Dendritic cell treated with granulocyte-macrophage colony-stimulating factor and Interleukin-4, amounts not matched to agents 40 ng/mL and 50 ng/mL, for 4 days (primary cell): ENCODE measurements around the gene APBB1IP.
"Not testable (repeated sequence)": the region's sequence is repeated elsewhere in the genome, so short reads cannot be mapped to it uniquely, and the experiment has no call there.

ENCODE experiments used
- H3K27ac Mint-ChIP-seq: one replicate; pipeline ENCODE4 v1.8.0; 2022; ENCODE audit warnings: mild to moderate bottlenecking, mixed read lengths
- H3K27me3 Mint-ChIP-seq: one replicate; pipeline ENCODE4 v1.8.0; 2022; ENCODE audit warnings: mild to moderate bottlenecking, mixed read lengths
- H3K36me3 Mint-ChIP-seq: one replicate; pipeline ENCODE4 v1.8.0; 2022; ENCODE audit warnings: low read depth, mixed read lengths
- H3K4me1 Mint-ChIP-seq: one replicate; pipeline ENCODE4 v1.8.0; 2022; ENCODE audit warnings: low read depth, mixed read lengths
- H3K4me3 Mint-ChIP-seq: one replicate; pipeline ENCODE4 v1.8.0; 2022; ENCODE audit warnings: mild to moderate bottlenecking, moderate library complexity, mixed read lengths
- H3K9me3 Mint-ChIP-seq: one replicate; pipeline ENCODE4 v1.8.0; 2022; ENCODE audit warnings: mixed read lengths
- intact Hi-C: fragments of 100-400 bp; cut with micrococcal nuclease; formaldehyde crosslinking; loops from one replicate; pipeline ENCODE4 v1.15.0; 2022

Gene APBB1IP

GRCh38 chr10:26437637-26438461 is at the start of gene APBB1IP:
Gene APBB1IP (plus strand): TSS chr10:26438341. CDS start chr10:26492327, 53,986 bp downstream.
- H3K4me1 Mint-ChIP-seq = peaks cover 53% of the 10 kb centered on the region
- intact Hi-C loops = loop anchor here (2.0 to 5.0 kb wide), 3 partner anchors 45 to 119 kb away; no protein-coding TSS in a partner anchor
- peak within 1 kb of the TSS; percentile 94 for H3K4me3 Mint-ChIP-seq

GRCh38 chr10:26389533-26389932 is 48.6 kb upstream of the APBB1IP start:
- intact Hi-C loops = no loop called here
- H3K4me3 Mint-ChIP-seq = no peak overlapping the region

More at GRCh38 chr10:26437637-26438461, at the start of gene APBB1IP:
- Mint-ChIP-seq H3K27ac (peak within 1 kb of the TSS; percentile 97), H3K9me3 (no peaks in the 10 kb centered on the region), H3K27me3 (no peaks in the 10 kb centered on the region), H3K36me3 (peaks cover 37% of the 10 kb centered on the region)

GRCh38 chr10:26391701-26392695 is 46.1 kb upstream of the APBB1IP start:
- Mint-ChIP-seq H3K9me3 (no peaks in the 10 kb centered on the region), H3K4me1 (peaks cover 31% of the 10 kb centered on the region), H3K36me3 (no peaks in the 10 kb centered on the region), H3K27me3 (peaks cover 12% of the 10 kb centered on the region), H3K4me3 (peak overlapping the region; percentile 59), H3K27ac (no peak overlapping the region)
- intact Hi-C loops = no loop called here

More at GRCh38 chr10:26389533-26389932, 48.6 kb upstream of the APBB1IP start:
- no peaks in the 10 kb centered on the region for H3K9me3 Mint-ChIP-seq
- no peak overlapping the region for H3K27ac Mint-ChIP-seq
- H3K4me1 Mint-ChIP-seq = peaks cover 49% of the 10 kb centered on the region
- H3K36me3 Mint-ChIP-seq = no peaks in the 10 kb centered on the region
- peaks cover 12% of the 10 kb centered on the region for H3K27me3 Mint-ChIP-seq

GRCh38 chr10:26398353-26398752 is 39.8 kb upstream of the APBB1IP start:
- H3K4me3 Mint-ChIP-seq, intact Hi-C loops, H3K27ac Mint-ChIP-seq, H3K27me3 Mint-ChIP-seq, H3K36me3 Mint-ChIP-seq, H3K9me3 Mint-ChIP-seq: not testable (repeated sequence)
- peaks cover 14% of the 10 kb centered on the region for H3K4me1 Mint-ChIP-seq

GRCh38 chr10:26407406-26407969 is 30.7 kb upstream of the APBB1IP start:
- peaks cover 22% of the 10 kb centered on the region for H3K4me1 Mint-ChIP-seq
- H3K9me3 Mint-ChIP-seq = no peaks in the 10 kb centered on the region
- H3K27me3 Mint-ChIP-seq = peaks cover 7% of the 10 kb centered on the region
- no peak overlapping the region for H3K4me3 Mint-ChIP-seq
- peak overlapping the region; percentile 45 for H3K27ac Mint-ChIP-seq
- intact Hi-C loops = no loop called here
- no peaks in the 10 kb centered on the region for H3K36me3 Mint-ChIP-seq

GRCh38 chr10:26408858-26409494 is 29.2 kb upstream of the APBB1IP start:
- no peak overlapping the region for H3K4me3 Mint-ChIP-seq
- no peaks in the 10 kb centered on the region for H3K36me3 Mint-ChIP-seq
- H3K4me1 Mint-ChIP-seq = peaks cover 31% of the 10 kb centered on the region
- no peaks in the 10 kb centered on the region for H3K9me3 Mint-ChIP-seq
- H3K27me3 Mint-ChIP-seq = peaks cover 12% of the 10 kb centered on the region
- intact Hi-C loops = no loop called here
- no peak overlapping the region for H3K27ac Mint-ChIP-seq

GRCh38 chr10:26410356-26410755 is 27.8 kb upstream of the APBB1IP start:
- peaks cover 16% of the 10 kb centered on the region for H3K27me3 Mint-ChIP-seq
- no peak overlapping the region for H3K27ac Mint-ChIP-seq
- H3K36me3 Mint-ChIP-seq = no peaks in the 10 kb centered on the region
- intact Hi-C loops = no loop called here
- no peak overlapping the region for H3K4me3 Mint-ChIP-seq
- H3K9me3 Mint-ChIP-seq = no peaks in the 10 kb centered on the region
- H3K4me1 Mint-ChIP-seq = peaks cover 32% of the 10 kb centered on the region

GRCh38 chr10:26412932-26413331 is 25.2 kb upstream of the APBB1IP start:
- Mint-ChIP-seq H3K27ac (no peak overlapping the region), H3K36me3 (no peaks in the 10 kb centered on the region), H3K4me3 (no peak overlapping the region), H3K9me3 (no peaks in the 10 kb centered on the region), H3K4me1 (peaks cover 28% of the 10 kb centered on the region), H3K27me3 (peaks cover 29% of the 10 kb centered on the region)
- intact Hi-C loops = no loop called here

- Mint-ChIP-seq H3K36me3 (no peaks in the 10 kb centered on the region), H3K9me3 (no peaks in the 10 kb centered on the region), H3K27me3 (peaks cover 29% of the 10 kb centered on the region), H3K4me1 (peaks cover 23% of the 10 kb centered on the region), H3K4me3 (no peak overlapping the region), H3K27ac (no peak overlapping the region)
- intact Hi-C loops = no loop called here
These were observed 24.8 kb upstream of the APBB1IP start for GRCh38 chr10:26413375-26413774.

GRCh38 chr10:26417136-26417535 is 21.0 kb upstream of the APBB1IP start:
- Mint-ChIP-seq H3K27me3 (peaks cover 23% of the 10 kb centered on the region), H3K9me3 (no peaks in the 10 kb centered on the region), H3K4me1 (peaks cover 15% of the 10 kb centered on the region), H3K27ac (no peak overlapping the region), H3K36me3 (no peaks in the 10 kb centered on the region), H3K4me3 (no peak overlapping the region)
- intact Hi-C loops = no loop called here

GRCh38 chr10:26422977-26423376 is 15.2 kb upstream of the APBB1IP start:
- no peaks in the 10 kb centered on the region for H3K36me3 Mint-ChIP-seq
- no peak overlapping the region for H3K4me3 Mint-ChIP-seq
- H3K9me3 Mint-ChIP-seq = no peaks in the 10 kb centered on the region
- no peak overlapping the region for H3K27ac Mint-ChIP-seq
- H3K27me3 Mint-ChIP-seq = no peaks in the 10 kb centered on the region
- intact Hi-C loops = no loop called here
- peaks cover 15% of the 10 kb centered on the region for H3K4me1 Mint-ChIP-seq

- peaks cover 18% of the 10 kb centered on the region for H3K4me1 Mint-ChIP-seq
- no peaks in the 10 kb centered on the region for H3K27me3 Mint-ChIP-seq
- H3K36me3 Mint-ChIP-seq = no peaks in the 10 kb centered on the region
- H3K27ac Mint-ChIP-seq = no peak overlapping the region
- no peak overlapping the region for H3K4me3 Mint-ChIP-seq
- intact Hi-C loops = no loop called here
- H3K9me3 Mint-ChIP-seq = no peaks in the 10 kb centered on the region
These were observed 14.4 kb upstream of the APBB1IP start for GRCh38 chr10:26423722-26424121.

GRCh38 chr10:26430641-26431163 is 7.4 kb upstream of the APBB1IP start:
- H3K27ac Mint-ChIP-seq = peak overlapping the region; percentile 74
- H3K4me1 Mint-ChIP-seq = peaks cover 41% of the 10 kb centered on the region
- intact Hi-C loops = no loop called here
- no peaks in the 10 kb centered on the region for H3K36me3 Mint-ChIP-seq
- no peaks in the 10 kb centered on the region for H3K27me3 Mint-ChIP-seq
- no peaks in the 10 kb centered on the region for H3K9me3 Mint-ChIP-seq
- H3K4me3 Mint-ChIP-seq = peak overlapping the region; percentile 21
